Measurements from ENCODE around the gene ERBB4.
"Not testable (repeated sequence)": the region's sequence is repeated elsewhere in the genome, so short reads cannot be mapped to it uniquely, and the experiment has no call there.

Gene ERBB4

GRCh38 chr2:212037062-212037461 is 501.5 kb downstream of the ERBB4 start:
- DNase-seq, result no peak

- no peak for DNase-seq
Observed at GRCh38 chr2:212034841-212035585, 503.6 kb downstream of the ERBB4 start.

- DNase-seq, result no peak
Observed at GRCh38 chr2:212033888-212034287, 504.7 kb downstream of the ERBB4 start.

GRCh38 chr2:212032536-212033219 is 505.9 kb downstream of the ERBB4 start:
- no peak for DNase-seq

DNA sequence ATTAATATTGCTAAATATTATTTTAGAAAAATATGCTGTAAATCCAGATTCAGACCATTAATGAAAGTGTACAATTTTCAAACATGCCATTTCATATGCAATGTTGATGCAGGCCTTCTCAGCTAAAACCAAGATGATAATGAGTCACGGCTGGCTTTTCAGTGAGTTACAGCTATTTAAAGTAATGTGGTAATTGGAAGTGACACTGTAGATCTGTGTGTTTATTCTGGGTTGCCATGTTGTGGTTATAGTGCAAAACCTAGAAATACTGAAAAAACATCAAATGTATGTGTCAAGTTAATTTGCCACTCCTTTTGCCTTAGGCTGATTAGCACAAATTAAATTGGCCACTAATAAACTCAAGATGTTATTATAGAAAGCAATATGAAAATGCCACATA is 506.6 kb downstream of the ERBB4 start:
- DNase-seq, result no peak

- no peak for DNase-seq
Observed at GRCh38 chr2:212030709-212031108, 507.9 kb downstream of the ERBB4 start.

GRCh38 chr2:212028798-212029394 is 509.7 kb downstream of the ERBB4 start:
- DNase-seq, result no peak

DNA sequence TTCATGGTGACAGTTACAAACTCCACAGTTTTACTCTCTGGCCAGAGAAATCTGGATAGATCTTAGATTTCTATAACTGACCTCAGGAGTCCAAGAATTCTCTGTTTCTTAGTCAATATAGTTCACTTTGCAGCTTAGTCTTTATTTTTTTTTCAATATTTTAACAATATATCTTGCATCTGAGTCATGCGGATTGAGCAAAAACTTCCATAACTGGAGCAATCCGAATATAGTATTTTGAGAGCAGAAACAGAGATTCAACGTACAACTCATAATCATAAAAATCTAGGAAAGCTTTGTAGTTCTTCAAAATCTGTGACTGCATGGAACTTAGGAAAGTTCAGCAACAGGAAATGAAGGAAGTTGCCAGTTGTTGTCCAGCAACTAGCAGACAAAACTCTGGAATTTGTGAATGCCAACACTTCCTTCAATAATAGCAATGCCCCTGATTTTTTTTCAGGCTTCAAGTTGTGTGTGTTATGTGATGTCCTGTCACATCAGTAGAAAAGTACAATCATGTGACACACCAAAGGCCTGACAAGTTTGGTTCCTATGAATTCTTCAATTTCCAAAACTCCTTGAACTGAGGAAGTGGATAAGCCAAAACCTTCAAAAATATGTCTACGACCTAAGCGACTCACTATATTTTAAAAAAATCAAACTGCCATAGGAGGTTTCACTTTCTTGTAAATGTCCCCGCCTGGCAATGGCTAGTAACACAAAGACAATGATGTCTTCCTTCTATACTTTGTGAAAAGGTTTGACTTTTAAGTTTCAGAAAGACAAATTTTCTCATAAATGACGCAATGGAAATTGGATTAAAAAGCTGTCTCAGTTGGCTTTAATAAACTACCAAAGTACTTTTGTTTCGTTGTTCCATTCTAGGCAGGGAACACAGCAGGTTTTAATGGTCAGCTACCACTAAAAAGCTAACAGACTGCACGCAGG is 510.6 kb downstream of the ERBB4 start:
- no peak for DNase-seq

DNA sequence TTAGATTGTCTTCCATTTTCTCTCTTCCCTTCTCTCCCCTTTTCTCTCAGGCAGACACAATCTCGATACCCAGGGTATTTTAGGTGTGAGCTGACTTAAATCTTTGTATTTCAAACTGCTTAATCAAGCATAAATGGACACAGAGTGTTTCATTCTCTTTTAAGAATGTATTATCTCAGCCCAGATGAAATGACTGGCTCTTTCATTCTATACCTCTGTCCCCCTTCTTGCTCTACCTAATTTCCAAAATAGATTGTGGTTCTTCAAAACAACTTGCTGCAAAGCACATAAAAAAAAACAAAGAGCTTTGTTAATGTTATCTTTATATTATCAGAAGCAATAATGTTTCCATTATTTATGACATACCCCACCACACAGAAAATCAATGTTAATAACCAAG is 514.6 kb downstream of the ERBB4 start:
- DNase-seq, result no peak

DNA sequence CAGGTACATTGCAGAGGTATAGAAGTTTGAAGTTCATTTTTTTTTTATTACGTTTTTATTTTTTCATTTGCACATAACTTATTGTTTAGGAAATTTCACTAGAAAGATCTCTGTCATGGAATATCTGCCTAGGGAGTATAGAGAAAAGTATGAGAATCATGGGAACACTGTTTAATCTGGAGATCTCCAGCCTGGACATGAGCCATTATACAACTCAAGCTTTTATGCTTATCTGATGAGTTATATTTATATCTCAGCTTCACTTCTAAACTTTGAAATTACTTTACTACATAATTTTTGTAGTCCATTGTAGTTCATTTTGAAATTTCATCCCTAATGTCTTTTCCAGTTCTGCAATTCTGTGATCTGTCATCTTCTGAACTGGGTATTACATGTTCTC is 515.6 kb downstream of the ERBB4 start:
- no peak for DNase-seq

GRCh38 chr2:212021947-212022346 is 516.7 kb downstream of the ERBB4 start:
- no peak for DNase-seq

- DNase-seq, result no peak
Observed at GRCh38 chr2:212015588-212015987, 523.0 kb downstream of the ERBB4 start.

DNA sequence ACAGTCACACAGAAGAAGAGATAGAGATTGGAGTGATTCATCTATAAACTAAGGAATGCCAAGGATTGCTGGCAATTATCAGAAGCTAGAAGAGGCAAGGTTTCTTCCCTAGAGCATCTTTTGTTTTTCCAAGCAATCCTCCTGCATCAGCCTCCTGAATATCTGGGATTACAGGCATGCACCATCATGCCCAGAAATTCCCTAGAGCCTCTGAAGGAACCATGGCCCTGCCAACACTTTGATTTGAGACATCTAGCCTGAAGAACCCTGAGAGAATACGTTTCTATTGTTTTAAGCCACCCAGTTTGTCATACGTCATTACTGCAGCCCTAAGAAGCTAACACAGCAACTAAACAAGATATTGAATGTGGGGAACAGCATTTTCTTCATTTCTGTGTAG is 525.0 kb downstream of the ERBB4 start:
- DNase-seq, result no peak

- DNase-seq, result not testable (repeated sequence)
Observed at GRCh38 chr2:212010305-212010704, 528.3 kb downstream of the ERBB4 start.

DNA sequence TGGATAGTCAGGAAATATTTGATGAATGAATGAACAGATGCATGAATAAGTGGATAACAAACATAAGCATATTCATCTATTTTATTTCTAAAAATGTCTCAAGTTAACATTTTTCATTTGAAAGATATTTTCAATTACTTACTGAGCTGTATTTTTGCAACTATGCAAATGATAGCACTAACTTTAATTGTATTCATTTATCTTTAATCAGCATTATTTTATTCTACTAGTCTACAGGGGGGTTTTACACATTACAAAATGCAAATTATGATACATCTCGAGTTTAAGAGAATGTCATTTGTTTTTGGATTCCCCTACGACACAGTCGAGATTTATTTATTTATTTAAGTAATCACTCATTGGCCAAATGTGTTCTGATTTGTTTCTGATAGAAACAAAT is 530.6 kb downstream of the ERBB4 start:
- no peak for DNase-seq

DNA sequence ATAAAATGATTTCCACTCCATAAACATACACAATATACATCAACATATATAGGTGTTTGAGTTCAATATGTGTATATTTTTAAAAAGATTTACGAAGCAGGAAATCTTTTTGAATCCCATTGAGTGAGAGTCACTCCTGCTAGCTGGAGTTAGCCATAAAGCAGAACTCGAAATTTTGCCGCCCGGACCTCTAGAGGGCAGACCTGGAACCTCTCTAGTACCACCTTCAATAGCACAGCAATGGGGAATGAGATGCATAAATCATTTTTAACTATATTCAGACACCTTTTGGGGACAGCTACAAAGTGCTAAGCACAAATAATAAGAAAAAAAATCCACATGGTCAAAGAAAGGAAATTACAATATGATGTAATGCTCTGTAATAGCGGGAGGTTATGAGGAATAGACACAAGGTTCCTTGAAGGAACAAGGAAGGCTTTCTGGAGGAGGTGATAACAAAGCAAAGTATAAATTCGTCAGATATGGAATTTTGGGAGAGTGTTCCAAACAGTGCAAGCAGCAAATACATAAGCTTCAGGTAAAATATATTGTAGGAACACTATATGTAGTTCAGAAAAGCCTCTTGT is 533.4 kb downstream of the ERBB4 start:
- DNase-seq, result no peak

GRCh38 chr2:212001325-212001724 is 537.3 kb downstream of the ERBB4 start:
- DNase-seq, result no peak

GRCh38 chr2:211996857-211997256 is 541.7 kb downstream of the ERBB4 start:
- no peak for DNase-seq

- no peak for DNase-seq
Observed at GRCh38 chr2:211994806-211995205, 543.8 kb downstream of the ERBB4 start.

DNA sequence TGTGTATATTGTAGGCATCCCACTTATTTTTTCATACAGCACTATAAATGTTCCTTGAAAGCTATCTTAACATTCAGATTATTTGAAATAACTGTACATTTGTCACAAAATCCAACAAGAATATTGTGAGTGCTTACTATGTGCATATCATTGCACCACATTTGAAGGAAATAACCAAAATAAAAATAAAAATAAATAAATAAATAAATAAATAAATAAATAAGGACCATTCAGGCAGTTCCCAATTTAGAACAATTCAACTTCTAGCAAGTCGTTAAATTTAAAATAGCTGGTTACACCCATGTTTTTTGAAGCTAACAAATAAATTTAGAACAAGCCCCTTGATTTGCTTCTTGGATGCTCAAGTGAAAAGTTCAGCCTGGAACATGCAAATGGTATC is 548.3 kb downstream of the ERBB4 start:
- DNase-seq, result no peak

DNA sequence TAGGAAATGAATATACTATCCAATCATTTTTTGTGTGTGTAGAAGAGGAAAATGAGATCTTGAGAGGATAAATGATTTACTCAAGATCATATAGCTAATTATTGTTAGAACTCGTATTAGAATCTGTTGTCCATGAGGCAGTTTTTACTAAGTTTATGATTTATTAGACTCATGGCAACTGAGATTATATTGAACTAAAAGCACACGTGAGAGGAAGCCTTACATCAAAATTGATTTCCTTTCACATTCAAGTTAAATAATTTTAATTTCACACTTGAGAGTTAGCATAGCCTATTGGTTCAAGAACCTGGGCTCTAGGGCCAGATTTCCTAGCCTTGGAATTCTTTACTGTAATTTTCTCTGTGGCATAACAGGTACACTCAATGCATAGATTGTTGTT is 552.3 kb downstream of the ERBB4 start:
- no peak for DNase-seq

DNA sequence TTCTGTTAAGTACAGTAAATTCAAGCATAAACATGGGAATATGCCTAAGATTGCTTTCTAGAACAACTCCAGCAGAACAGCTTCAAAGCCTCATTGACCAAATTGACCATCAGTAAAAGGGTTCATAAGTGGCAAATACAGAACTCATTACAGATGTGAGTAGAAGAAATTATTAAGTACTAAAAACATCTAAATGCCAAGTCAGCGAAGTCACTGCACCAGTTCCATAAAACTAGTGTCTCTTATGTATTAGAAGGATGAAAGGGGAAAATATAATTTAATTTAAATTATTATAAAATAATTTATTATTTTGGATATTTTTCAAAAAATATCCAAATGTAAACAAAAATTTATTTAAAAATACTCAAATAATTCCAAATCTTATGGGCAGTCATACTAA is 553.2 kb downstream of the ERBB4 start:
- no peak for DNase-seq

DNA sequence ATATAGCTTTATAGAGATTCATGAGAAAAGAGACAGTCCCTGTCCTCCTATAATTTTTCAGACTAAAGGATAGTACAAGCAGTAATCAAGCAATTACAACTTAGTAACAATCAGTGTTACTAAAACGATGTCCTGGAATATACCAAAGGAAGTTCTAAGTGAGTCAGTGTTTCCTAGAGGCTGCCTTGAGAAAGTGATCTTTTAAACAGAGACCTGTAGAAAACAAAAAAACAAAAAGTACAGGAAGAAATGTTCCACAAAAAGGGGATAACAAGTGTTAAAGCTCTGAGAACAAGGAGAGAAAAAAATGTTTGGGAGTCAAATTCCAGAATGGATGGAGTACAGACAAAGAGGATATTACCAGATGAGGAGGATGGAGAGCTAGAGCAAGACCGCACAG is 556.4 kb downstream of the ERBB4 start:
- no peak for DNase-seq
